HepG2 (cell line): Measurements from ENCODE around the gene TRIM10. TPM values are rescaled to one million over a fixed set of nuclear protein-coding genes. Genes with fewer than 3 reads are reported as not detected.

ENCODE experiments used
- KLF9 ChIP-seq: IDR thresholded peaks from 2 replicates; pipeline ENCODE4 v1.6.1; 2016; ENCODE audit warnings: low read depth
- LRRFIP1 ChIP-seq: sonication (generic); formaldehyde crosslinking; conservative IDR thresholded peaks from 2 replicates; pipeline ENCODE4 v1.4.0; 2020; ENCODE audit warnings: missing genetic modification reagents
- NBN ChIP-seq: fragments of 450-650 bp; conservative IDR thresholded peaks from 2 replicates; pipeline ENCODE4 v1.6.1; 2017
- SMYD3 ChIP-seq: sonication (generic); formaldehyde crosslinking; IDR thresholded peaks from 2 replicates; pipeline ENCODE4 v1.8.1; 2023; ENCODE audit warnings: mild to moderate bottlenecking, missing genetic modification reagents
- TERF1 ChIP-seq: sonication (generic); formaldehyde crosslinking; IDR thresholded peaks from 2 replicates; pipeline ENCODE4 v1.8.0; 2022; ENCODE audit warnings: mild to moderate bottlenecking, missing genetic modification reagents, moderate library complexity
- TFAP4 ChIP-seq: sonication (generic); IDR thresholded peaks from 2 replicates; pipeline ENCODE4 v1.6.1; 2016; ENCODE audit warnings: low read depth, borderline replicate concordance
- ZFX ChIP-seq: sonication (generic); formaldehyde crosslinking; IDR thresholded peaks from 2 replicates; pipeline ENCODE4 v1.4.0; 2020; ENCODE audit warnings: mild to moderate bottlenecking, low read depth, missing genetic modification reagents, moderate library complexity
- ZNF33A ChIP-seq: sonication (generic); formaldehyde crosslinking; IDR thresholded peaks from 2 replicates; pipeline ENCODE4 v1.5.1; 2020; ENCODE audit warnings: missing genetic modification reagents, mild to moderate bottlenecking, moderate library complexity, borderline replicate concordance
- ZNF614 ChIP-seq: IDR thresholded peaks from 2 replicates; pipeline ENCODE4 v1.6.1; 2018; ENCODE audit warnings: missing biosample characterization, missing genetic modification reagents, inconsistent platforms, borderline replicate concordance
- ZNF710 ChIP-seq: sonication (generic); formaldehyde crosslinking; IDR thresholded peaks from 2 replicates; pipeline ENCODE4 v1.5.0; 2020; ENCODE audit warnings: mild to moderate bottlenecking, missing genetic modification reagents, borderline replicate concordance
- polyA plus RNA-seq, 8 experiments: library from polyadenylated mRNA; depleted of rRNA in 3 of 8; stranded (reverse) in 7 of 8; unstranded in 1 of 8; fragments of >200 nt; fragmentation: Illumina TruSeq in 4 of 8; extraction: Trizol in 4 of 8; gene quantifications; 2 replicates each; pipeline versions ENCODE4 v1.2.1 to v1.2.3, GENCODE V29; 2011 to 2016; ENCODE audit warnings: low read depth in 4 of 8, missing spikeins in 1 of 8, mixed read lengths in 1 of 8; ENCODE audit not compliant: insufficient read depth in 1 of 8
- total RNA-seq, 5 experiments: library from RNA; depleted of rRNA; stranded (reverse); fragments of >200 nt; fragmentation: Illumina TruSeq; extraction: Trizol; gene quantifications; 2 replicates each; pipeline ENCODE4 v1.2.3, GENCODE V29; 2016; ENCODE audit warnings: low read depth in 1 of 5
- TF ChIP-seq, protein P1 (sequence below): sonication (generic); formaldehyde crosslinking; IDR thresholded peaks from 2 replicates; pipeline ENCODE4 v1.8.0; 2022; ENCODE audit warnings: mild to moderate bottlenecking, missing genetic modification reagents

The TRIM10 gene
- total and polyA plus RNA-seq, 2 of the 13 experiments (the other 11 are each of a cell fraction or from before 2014, with no cell fraction given): 4.1 to 6.8 TPM

DNA sequence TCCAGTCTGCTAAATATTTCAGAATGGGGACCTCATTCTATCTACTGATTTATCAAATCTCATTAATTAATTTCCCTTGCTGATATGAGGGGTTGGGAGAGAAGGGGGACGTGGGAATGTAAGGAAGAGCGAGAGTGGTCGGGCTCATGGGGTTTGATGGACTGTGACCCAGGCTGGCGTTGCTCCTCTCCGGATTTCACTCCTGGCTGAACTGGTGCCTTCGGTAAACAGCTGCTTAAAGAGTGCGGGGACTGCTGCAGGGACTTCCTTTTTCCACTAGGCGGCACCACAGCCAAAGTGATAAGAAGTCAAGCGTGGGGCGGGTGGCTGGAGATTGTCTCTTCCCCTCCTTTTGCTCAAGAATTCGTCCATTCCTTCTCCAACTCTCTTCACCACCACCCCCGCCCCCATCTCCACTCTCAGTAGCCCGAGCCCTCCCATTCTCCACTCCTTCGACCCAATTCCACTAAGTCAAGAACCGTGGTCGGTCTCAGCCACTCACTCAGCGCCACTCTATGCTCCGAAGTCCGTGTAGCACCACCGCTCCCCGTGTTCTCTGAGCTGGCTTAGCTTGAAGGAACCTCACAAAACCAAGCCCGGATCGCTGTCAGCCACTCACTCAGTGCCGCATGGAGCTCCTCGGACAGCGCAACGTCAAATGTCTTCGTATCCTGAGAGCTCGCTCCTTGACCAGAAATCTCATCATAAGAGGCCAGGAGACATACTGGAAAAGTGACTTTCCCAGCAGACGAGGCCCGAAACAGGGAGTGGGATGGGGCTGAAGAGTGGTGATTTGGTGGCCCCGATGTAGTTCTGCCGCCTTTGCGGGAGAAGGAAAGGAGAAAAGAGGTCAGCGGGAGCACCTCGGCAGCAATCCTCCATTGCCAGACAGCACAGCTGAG lies 57.8 kb downstream of the TRIM10 start (continued):
- TF ChIP-seq, protein P1, sequence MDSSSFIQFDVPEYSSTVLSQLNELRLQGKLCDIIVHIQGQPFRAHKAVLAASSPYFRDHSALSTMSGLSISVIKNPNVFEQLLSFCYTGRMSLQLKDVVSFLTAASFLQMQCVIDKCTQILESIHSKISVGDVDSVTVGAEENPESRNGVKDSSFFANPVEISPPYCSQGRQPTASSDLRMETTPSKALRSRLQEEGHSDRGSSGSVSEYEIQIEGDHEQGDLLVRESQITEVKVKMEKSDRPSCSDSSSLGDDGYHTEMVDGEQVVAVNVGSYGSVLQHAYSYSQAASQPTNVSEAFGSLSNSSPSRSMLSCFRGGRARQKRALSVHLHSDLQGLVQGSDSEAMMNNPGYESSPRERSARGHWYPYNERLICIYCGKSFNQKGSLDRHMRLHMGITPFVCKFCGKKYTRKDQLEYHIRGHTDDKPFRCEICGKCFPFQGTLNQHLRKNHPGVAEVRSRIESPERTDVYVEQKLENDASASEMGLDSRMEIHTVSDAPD (CRISPR knock-in tag): 0 out of 2 replicates have a peak, but pooled peaks have one; percentile 66
- TF ChIP-seq TFAP4: peak; percentile 91
- no peak for TF ChIP-seq NBN
- TF ChIP-seq LRRFIP1: no peak
- no peak for TF ChIP-seq ZNF33A (CRISPR knock-in tag)
- TF ChIP-seq ZNF614: peak; percentile 65; the same call in 1 of the 2 replicates
- TF ChIP-seq TERF1 (CRISPR knock-in tag): no peak
- no peak for TF ChIP-seq KLF9 (CRISPR knock-in tag)
- no peak for TF ChIP-seq ZNF710 (CRISPR knock-in tag)
- peak; percentile 34; the same call in 1 of the 2 replicates for TF ChIP-seq ZFX (CRISPR knock-in tag)
- TF ChIP-seq SMYD3: no peak
